ENCODE data around the gene UBE2S.

DNA sequence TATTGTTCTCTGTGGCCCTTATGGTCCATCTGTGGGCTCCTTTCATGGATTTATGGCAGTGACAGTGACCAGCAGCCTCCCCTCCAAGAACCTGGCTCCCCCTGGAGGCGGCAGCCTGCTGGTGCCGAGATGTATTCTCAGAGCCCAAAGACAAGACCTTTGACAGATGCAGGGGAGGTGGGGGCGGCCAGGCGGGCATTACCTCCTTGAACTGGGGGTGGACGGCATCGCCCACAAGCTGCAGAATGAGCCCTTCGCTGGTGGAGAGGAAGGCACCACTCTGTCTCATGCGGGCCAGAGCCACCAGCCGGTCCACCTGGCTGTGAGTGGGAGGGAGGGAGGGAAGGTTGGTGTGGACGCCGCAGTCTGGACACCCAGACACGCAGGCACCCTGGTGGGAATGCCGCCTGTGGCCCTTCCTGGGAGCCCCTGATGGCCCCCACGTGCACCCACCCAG, 47.2 kb upstream of the UBE2S start:
- TF ChIP-seq, protein P1, sequence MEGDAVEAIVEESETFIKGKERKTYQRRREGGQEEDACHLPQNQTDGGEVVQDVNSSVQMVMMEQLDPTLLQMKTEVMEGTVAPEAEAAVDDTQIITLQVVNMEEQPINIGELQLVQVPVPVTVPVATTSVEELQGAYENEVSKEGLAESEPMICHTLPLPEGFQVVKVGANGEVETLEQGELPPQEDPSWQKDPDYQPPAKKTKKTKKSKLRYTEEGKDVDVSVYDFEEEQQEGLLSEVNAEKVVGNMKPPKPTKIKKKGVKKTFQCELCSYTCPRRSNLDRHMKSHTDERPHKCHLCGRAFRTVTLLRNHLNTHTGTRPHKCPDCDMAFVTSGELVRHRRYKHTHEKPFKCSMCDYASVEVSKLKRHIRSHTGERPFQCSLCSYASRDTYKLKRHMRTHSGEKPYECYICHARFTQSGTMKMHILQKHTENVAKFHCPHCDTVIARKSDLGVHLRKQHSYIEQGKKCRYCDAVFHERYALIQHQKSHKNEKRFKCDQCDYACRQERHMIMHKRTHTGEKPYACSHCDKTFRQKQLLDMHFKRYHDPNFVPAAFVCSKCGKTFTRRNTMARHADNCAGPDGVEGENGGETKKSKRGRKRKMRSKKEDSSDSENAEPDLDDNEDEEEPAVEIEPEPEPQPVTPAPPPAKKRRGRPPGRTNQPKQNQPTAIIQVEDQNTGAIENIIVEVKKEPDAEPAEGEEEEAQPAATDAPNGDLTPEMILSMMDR (IDR thresholded peaks at IDR 0.05; ENCODE audit: insufficient read depth, low read length, poor library complexity, severe bottlenecking): peak; percentile 76
- no peak for TF ChIP-seq EZH2phosphoT487 (conservative IDR thresholded peaks at IDR 0.05; ENCODE audit: low read length)
